OCI-LY3 (cell line): ENCODE measurements around the gene FETUB.

Experiments
- CTCF ChIP-seq: fragments of 200-600, 300-600 bp; sonication (generic); IDR thresholded peaks from 2 replicates; pipeline ENCODE4 v1.5.1; 2014; ENCODE audit warnings: antibody characterized with exemption, low read length, low read depth
- EZH2phosphoT487 ChIP-seq: fragments of 200-600 bp; shearing (Covaris generic); IDR thresholded peaks from 2 replicates; pipeline ENCODE4 v1.6.1; 2018; ENCODE audit warnings: antibody characterized with exemption, mixed run types, low read depth

- TF ChIP-seq CTCF (no peak), EZH2phosphoT487 (no peak)
Measured at GRCh38 chr3:186682812-186683211, 42.6 kb downstream of the FETUB start.
